GM19240 (cell line): ENCODE data around the gene MLLT3.

Experiments
- DNase-seq: peaks from one replicate; pipeline ENCODE4 v3.0.0; 2011; ENCODE audit warnings: low spot score; ENCODE audit not compliant: insufficient read length

Gene MLLT3

DNA sequence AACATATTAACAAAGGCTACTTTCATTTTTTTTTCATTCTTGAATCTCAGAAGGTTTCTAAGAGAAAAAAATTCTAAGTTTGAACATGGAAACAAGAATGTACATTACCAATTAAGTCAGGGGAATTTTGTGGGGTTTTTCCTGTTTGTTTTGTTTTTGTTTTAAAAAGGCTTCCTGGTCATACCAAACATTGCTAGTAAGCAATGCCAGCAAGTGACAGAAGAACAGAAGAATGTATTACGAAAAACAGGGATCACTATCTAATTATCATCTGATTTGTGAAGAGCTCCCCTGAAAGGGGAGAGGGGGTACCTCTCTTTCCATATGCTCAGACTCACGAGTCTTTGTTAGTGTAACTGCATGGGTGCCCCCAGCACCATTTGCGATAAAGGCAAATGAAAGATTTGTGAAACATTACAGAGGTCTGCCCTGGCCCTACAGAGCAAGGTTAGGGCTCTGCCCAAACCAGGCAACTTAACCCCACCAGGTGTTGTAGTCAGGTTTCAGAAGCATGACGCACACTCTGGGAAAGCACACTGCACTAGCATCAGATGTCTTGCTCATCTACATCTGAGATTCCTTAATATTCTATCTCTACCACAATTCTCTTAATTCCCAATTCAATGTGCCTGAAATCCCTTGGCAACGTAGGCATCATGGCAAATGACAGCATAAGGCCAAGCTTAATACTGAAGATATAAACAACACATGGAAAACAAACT, 268.2 kb downstream of the MLLT3 start:
- DNase-seq = no peak

DNA sequence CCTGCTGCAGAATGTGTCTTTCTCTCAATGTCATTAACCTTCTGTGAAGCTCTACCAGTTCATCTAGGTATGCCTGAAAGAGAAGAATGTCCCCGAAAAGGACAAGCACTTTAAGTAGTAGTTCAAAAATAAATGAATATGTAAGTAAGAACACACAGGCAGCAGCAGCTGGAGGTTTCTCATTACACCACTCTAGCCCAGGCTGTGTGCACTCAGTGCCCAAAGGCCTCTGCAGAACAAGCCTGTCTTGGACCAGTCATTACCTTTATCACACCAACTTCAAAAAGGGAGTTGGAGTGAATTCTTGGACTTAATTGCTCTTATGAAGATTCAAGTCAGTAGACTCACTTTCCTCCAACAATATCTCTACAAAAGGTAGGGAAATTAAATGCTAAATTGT, 268.8 kb downstream of the MLLT3 start:
- no peak for DNase-seq

DNA sequence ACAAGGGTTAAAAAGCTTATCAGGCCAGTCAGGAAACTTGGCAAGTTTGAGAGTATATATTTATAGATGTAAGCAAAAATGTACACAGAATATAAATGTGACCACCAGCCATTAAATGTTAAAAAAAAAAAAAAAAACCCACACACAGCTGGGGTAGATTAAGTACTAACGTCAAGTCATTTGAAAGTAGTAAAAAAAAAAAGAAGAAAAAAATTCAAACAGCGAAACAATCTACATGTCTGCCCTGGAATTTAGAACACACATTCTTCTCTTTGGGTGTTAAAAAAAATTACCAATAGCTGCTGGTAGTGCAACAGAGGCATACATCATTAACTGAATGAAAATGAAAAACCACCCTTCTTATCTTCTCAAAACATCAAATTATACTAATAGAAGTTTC, 269.7 kb downstream of the MLLT3 start:
- no peak for DNase-seq

DNA sequence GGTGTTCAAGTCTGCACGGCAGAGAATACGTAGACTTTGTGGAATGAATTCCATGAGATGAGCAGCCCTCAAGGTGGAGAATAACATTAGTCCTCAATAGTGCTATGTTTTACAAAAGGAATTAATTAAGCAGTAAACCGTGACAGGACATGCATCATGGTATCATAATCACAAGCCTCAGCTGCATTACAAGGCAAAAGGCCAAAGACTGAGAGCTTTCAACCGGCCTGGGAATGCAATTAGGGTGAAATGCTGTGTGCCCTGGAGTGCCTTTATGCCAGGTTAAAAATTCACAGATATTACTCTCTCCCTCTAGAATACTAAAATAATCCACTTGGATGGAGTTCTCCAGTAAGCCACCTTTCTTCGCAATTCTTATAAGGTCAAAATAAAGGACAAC, 270.6 kb downstream of the MLLT3 start:
- no peak for DNase-seq

DNA sequence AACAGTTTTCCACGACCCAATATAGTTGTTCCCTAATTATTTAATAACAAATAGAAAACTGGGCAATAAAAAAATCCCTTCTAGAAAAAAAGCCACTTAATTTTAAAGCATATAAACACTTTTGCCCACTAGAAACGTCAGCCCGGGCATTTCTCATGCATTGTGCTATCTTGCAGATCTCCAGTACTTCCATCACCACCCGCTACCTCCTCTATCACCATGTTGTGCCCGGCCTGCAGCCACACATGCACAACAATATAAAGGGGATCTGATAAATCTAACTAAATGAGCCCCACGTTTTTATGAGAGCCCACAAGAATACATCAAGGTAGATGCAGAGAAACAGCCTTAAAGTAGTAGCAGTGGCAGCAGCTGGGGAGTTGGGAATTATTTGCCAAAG, 272.7 kb downstream of the MLLT3 start:
- DNase-seq = no peak

DNA sequence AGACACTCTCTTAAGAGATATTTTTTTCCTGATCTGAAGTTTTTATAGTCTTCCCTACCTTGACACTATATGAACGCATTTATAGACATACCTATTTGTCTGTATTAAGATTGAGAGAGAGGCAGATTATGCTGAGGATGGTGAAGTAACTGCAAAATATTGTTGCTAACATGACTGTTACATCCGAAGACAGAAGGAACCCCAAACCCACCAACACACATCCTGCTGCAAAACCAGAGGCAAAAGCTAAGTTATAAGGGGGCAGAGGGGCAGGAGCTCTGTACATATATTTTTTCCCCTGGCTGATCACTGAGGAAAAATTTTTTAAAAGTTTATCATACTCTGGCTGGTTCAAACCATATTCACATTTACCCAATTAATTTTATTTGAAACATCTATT, 279.0 kb downstream of the MLLT3 start:
- DNase-seq = no peak

DNA sequence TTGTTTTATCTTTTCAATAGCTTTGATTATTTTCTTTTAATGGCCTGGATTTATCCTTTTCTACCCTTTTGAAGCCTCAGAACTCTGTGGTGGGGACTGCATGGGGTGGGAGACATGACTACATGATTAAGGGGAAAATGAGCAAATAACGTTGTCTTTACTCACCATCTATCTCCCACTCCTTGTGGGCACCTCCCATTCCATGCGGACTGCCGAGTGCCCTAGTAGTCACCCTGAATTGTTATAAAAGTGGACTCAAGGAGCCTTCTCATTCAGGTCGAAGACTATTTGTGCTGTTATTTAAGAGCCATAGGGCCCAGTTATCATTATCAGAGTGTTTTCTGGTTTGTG, 281.8 kb downstream of the MLLT3 start:
- DNase-seq = no peak

DNA sequence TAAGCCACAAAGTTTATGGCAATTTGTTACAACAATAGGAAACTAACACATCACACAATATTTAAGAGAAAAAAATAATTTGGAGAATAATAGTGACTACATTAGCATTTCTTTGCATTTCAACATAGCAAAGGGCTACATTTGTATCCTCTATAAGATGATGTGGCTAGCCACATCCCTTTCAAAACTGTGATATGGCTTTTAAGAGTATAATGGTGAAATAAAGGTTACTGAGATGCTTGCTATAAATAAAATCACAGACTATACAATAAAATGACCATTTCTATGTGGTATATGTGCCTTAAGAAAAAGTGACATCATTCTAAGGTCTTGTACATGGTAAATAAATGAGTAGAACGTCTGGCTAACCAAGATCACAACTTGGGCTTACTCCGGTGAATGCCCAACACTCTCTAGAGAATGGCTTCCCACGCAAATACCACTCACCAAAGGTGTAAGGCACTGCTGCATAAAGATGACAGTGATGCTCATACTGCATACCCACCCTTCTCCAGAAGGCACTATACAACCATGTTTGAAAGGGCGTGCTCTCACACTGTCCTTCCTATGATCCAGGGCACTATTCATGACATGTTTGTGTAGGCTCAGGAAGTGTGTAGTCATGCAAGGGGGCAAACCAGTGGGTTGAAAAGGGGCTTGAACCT, 286.5 kb downstream of the MLLT3 start:
- no peak for DNase-seq

DNA sequence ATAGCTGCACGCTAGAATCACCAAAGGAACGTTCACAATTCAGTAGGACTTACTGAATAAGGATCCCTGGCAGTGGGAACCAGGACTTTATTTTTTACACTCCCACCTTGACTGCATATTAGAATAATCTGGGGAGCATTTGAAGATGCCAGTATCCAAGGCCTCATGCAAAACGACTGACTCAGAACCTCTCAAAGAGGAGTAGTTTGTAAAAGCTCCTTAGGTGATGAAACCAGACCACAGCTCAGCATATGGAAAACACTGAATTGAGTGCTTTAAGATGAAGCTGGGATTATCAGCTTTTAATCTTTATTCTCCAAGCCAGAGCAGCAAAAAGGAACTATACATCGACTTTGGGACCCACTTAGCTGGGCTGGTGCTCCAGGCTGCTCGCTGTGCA, 288.3 kb downstream of the MLLT3 start:
- no peak for DNase-seq

DNA sequence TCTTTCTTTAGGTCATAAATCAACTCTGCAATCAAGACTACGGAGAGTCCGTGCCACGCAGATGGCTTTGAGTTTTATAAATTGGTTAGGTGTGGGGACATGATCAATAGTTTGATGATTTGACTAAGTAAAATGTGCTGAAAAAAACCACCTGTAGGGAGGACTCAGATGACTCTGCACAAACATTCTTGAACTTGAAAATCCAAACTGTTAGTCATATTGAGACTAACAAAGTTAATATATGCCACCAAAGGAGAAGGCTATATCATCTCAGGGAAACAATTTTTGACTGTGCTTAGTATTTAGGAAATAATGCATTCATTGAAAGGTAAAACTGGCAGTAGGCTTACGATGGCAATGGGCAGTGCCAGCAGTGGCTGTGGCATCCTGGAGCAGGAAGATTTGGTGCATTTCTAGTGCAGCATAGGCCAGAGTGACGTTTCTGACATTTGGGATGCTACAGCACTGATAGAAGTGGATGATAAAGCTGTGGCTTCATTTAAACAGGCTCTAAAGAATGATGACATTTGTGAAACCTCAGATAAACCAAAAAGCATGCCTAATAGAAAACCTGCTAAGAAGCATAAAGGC, 291.1 kb downstream of the MLLT3 start:
- no peak for DNase-seq

DNA sequence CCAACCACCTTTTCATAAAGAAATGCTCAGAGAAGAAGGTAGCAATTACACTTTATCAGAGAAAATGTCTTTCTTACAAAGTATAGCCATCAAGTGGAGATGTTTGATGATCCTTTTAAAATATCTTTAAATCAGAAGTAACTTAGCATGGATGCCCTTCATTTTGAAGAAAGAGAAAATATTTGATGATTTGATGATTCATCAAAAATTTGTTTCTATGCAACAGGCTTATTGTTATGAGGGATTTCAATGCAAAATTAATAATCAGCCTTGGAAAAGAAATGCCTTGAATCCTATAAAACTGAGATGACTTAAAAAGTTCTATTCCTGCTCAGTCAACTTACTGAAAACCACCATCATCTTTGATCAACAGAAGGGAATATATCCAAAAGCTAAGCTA, 291.6 kb downstream of the MLLT3 start:
- no peak for DNase-seq

DNA sequence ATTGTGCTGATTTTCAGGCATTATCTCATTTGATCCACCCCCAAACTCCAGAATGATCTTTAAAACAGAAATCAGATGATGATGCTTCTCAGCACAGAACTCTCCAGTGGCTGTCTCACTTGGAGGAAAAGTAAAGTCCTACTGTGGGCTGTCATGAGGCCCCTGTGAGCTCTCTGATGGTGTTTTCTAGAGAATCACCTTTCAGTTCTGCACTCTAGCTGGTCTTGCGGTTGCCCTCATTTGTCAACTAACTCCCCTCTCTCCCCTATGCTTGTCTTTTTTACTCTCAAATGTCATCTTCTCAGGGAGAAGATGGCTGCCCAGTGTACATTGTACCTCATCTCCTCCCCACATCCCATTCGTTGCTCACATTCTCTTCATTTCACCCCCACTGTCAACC, 295.8 kb downstream of the MLLT3 start:
- no peak for DNase-seq

DNA sequence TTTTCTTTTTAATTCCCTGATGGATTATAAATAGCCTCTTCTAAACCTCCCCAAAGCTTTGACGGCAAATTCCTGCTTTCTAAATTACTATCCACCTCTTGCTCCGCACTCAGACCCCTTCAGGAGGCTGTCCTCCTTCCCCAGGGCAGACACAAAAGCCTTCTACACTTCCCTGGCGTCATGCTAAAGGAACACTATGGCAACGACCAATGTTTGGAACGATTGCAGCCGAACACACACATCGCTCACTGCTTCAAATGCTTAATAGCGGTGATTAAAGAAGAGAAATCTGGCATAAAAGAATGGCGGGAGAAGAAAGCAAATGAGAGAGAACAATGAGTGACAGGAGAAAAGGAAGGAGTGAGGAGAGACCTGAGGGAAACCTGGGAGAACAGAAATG, 297.3 kb downstream of the MLLT3 start:
- DNase-seq = no peak

DNA sequence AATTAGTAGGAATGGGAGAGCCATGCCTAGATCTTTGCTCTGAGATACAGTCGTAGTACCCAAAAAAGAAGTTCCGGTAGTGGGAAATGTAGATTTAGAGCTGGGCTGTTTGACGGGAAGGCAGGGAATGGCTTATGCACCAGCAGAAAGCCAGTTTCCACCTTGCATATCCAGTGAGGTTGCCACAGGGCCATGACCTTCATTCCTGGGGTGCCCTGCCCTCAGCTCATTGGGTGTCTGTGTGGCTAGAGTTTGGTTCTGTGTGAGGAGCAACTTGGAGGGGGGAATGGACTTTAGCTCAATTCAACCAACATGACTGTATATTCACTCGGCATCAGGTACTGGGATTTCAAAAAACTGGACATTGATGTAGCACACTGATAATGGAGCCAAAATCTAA, 300.1 kb downstream of the MLLT3 start:
- no peak for DNase-seq

DNA sequence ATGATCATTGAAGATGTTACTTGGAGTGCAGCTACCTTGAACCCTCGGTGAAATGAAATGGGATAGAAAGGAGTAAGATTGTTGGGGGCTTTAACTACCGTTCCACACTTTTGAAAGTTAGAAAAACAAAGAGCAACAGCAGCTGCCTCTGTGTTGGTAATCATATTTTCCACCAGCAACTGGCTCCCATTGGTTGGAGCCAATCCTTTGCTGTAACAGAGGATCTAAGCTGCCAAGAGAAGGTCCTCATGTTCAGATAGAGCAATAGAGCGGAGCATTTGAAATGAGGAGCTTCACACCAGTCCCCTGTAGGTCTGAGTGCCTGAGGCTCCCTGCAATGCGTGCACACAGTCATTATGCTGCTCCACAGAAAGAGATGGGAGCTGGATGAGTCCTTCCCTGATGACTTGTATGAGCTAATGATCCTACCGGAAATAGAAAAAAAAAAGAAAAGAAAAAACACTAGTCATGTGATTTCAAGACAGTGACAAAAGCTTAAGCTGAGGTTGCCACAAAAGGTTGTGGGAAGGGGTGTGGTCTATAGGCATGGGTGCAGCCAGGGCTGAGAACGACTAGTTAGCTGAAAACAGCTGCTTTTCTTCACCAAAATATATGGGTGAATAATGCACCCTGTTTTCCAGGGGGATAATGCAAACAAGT, 300.7 kb downstream of the MLLT3 start:
- DNase-seq = no peak

DNA sequence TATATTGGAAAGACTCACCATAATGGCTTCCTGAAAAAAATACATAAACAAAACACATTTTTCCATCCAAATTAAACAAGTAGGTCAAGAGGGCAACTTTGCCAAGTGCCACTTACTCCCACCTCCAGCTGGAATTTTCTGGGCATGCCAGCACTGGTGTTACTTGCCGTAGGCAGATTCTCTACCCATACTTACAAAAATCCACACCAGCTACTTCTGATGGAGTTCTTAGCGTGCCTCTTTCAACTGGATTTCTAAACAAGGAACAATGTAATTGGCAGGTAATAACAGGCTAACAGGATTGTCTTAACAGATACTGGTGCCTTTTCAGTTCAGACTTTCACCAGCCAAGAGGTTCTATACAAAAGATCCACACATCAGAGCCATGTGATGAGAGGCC, 301.4 kb downstream of the MLLT3 start:
- DNase-seq = no peak

DNA sequence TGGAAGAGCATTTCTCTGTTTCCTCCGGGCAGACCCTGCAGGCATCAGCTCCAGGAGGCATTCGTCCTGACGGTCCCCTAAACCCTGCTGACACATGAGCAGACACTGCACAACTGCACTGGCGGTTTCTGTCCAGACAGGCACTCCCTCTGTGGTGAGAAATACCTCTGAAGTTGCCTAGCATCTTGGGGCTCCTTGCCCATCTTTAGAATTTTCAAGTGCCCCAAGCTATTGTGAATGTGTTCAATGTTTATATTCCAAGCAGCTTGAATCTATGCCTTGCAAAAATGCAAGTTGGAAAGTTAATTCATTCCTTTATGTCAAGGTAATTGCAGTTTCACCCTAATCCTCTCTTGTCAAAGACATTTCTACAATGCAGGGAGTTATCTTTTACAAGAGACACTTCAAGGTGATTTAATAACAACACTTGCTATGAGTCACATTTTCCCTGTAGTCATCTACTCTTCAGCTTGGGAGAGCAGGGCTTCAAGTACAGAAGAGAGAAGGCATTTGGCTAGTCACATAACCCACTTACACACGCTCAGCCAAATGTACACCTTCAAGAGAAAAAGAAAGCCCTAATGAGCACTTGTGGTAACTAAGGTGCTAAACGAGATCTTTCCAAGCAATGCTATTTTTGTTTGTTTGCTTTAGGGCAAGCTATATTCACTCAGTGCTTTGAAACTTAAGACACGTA, 302.5 kb downstream of the MLLT3 start:
- DNase-seq = no peak

DNA sequence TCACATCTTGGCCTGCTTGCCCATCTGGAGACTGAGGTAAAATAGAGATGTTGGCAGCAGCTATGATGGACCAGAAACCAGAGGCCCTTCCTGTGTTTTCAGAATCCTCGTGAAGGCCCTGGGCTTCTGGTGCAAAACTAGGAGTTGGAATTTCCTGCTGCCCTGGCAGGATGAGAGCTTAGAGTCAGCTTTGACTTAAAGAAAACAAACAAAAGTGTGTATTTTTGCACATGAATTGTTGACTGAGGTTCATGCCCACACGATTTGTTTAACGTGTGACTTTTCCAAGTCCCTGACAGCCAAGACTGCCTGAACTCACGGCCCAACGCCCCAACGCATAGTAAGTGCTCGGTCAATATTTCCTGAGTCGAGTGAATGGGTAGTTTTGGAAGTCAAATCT, 303.1 kb downstream of the MLLT3 start:
- no peak for DNase-seq

DNA sequence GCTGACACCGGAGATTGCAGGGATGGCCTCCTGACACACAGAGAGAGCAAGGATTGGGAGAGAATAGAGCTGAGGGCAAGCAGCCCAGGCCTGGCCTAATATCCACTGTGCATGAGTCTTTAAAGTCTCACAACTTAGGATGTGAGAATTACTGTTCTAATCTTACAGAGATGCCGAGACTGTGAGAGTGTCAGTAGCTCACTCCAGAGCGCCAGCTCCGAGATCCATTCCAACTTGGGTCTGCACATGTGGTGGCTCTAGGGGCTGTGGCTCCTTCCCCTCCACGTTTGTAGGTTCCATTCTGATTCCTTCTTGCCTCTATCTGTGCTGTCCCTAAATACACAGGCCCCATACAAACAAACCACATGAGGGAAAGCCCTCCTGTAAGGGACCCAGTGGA, 304.6 kb downstream of the MLLT3 start:
- DNase-seq = no peak

DNA sequence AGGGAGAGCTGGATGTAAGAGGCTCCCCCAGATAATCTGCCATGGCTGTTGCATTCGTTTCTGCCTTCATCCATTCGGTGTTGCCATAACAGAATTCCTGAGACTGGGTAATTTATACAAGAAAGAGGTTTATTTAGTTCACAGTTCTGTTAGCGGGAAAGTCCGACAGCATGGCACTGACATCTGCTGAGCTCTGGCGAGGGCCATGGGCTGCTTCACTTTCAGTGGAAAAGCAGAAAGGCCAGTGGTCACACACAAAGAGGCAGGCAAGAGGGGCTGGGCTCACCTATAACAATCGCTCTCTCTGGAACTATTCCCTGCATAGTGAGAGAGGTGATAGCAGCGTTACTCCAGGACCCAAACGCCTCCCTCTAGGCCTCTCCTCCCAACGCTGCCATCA, 305.9 kb downstream of the MLLT3 start:
- no peak for DNase-seq

DNA sequence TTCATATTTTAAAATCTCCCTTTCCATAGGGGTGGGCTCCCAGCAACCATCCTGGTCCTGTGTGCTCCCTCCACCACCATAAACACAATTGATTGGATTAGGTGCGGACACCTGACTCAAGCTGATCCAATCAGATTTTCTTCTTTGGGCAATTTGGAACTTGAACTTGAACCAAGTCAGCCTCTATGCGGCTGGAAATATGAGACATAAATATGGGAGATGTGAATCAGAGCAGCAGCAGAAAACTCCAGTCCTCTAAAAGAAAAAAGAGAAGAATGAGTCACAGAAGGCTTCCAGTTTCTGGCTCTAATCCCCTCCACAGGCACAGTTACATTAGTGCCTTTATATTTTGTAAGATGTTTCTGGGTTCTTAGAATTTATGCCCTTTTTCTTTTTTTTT, 306.6 kb downstream of the MLLT3 start:
- DNase-seq = no peak

DNA sequence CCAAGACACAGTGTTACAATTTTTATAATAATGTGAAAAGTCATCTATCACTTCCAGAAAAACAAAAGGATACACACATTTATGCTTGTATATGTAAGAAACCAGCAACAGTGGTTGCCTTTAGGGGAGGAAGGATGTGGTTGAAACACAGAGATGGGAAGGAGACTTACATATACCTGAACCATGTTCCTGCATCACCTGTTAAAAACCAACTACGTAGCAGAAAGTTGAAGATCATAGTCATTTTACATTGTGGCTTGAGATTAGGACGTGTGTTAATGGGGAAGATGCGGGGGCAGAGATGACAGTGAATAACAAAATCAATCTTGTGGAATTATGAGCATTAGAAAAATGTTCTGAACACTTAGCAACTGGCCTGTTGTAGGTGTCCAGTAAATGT, 307.3 kb downstream of the MLLT3 start:
- DNase-seq = no peak
